Activated T-cell treated with anti-CD3 and anti-CD28 coated beads, Interleukin-2, amount 50 U/mL, for 1 hour (primary cell): ENCODE data around the gene CPTP.

Experiments
- DNase-seq: peaks from one replicate; pipeline ENCODE4 v3.0.0-alpha.2; 2020

CPTP gene

GRCh38 chr1:1292851-1293250 lies 31.8 kb upstream of the CPTP start:
- no peak for DNase-seq

DNA sequence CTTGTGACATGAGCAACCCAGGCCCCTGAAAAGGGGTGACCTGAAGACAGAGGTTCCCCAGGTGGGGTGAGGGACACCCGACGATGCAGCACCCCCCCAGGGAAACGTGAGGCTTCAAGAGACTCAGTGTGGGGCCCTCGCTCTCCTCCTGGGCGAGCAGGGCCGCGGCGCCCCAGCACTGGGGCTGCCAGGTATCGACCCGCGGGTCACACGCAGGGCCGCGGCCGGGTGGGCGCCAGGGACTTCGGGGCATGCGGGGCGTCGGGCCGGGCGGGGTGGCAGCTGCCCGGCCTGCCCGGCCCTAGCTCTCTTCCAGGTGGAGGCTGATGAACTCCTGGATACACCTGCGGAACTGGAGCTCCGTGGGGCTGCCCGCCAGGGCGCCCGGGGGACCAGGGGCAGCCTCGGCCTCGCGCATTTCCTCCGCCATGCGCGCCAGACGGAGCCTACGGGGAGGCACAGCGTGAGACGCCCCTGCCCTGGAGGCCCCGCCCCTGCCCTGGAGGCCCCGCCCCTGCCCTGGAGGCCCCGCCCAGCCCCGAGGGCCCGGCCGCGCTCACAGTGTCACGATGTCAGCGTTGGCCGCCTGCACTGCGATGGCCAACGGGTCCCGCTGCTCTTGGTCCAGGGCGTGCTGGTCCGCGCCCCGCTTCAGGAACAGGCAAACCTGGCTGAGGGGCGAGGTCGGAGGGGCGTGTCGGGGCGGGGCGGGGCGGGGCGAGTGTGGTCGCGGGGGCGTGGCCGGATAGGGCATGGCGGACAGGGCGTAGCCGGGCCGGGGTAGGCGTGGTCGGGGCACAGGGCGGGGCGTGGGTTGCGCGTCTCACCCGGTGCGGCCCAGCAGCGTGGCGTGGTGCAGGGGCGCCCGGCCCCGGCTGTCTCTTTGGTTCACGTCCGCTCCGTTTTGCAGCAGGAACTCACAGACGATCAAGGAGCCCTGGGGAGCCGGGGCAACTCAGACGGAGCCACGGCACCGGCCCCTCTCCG lies 31.0 kb upstream of the CPTP start:
- DNase-seq: no peak

DNA sequence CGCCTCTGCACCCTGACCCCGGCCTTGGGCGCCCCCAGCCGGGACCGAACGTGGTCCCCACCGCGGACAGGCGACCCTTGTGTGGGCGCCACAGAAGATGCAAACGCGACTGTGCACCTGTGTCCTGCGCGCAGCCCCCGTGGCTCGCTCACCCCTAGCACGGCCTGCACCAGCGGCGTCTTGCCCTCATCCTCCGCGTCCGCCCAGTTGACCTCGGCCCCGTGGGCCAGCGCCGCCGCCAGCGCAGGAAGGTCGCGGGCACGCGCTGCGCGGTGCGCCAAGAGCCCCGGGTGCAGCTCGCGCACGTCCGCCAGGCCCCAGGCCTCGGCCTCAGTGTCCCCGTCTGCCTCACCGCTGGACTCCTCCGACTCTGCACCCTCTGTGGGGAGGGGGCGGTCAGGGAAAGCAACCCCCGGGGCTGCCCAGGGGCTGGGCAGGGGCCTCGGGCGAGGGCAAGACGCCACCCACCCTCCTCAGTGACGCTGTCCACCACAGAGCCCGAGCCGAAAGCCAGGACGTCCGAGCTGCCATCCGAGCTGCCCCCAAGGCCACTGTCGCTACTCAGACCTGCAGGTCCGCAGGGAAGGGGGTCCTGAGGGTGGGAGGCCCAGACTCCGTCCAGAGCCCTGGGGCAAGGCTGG lies 30.2 kb upstream of the CPTP start:
- DNase-seq: no peak

GRCh38 chr1:1295154-1295923 lies 29.3 kb upstream of the CPTP start:
- no peak for DNase-seq

DNA sequence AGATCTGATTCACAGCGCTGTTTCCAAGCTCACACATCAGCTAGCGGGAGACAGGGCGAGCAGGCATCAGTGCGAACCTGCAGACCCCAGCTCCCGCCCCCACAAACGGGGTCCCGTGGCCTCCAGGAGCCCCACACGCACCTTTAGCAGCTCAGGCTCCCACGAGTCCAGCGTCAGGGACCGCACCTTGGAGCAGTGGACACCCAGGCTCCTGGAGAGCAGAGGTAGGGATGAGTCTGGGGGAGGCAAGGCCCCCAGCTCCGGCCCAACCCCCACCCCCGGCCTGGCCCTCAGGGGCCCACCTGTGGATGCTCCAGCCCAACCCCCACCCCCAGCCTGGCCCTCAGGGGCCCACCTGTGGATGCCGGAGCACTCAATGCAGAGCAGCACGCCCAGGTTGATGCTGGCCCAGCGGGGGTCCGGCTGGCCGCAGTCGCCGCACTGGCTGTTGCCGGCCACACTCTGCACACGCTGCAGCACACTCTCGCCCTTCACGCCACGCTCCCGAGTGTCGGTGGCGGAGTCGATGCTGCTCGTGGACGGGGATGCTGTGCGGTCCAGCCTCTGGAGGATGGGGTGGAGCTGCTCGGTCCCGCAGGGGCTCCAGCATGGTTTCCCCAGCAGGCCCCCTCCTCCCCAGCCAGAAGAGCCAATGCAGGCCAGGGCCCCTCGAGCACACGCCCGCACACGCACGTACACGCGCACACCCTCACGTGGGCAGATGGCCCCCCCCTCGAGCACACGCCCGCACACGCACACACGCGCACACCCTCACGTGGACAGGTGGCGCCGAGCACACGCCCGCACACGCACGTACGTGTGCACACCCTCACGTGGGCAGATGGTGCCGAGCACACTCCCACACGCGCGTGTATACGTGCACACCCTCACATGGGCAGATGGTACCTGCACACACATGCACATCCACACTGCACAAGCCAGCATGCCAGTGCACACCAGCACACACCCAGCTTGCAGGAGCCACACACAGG lies 28.2 kb upstream of the CPTP start:
- no peak for DNase-seq

- no peak for DNase-seq
Measured at GRCh38 chr1:1297802-1298424, 26.7 kb upstream of the CPTP start.

- DNase-seq: no peak
Measured at GRCh38 chr1:1298861-1299685, 25.5 kb upstream of the CPTP start.

- DNase-seq: no peak
Measured at GRCh38 chr1:1299686-1300351, 24.8 kb upstream of the CPTP start.

GRCh38 chr1:1300352-1300739 lies 24.3 kb upstream of the CPTP start:
- DNase-seq: no peak

DNA sequence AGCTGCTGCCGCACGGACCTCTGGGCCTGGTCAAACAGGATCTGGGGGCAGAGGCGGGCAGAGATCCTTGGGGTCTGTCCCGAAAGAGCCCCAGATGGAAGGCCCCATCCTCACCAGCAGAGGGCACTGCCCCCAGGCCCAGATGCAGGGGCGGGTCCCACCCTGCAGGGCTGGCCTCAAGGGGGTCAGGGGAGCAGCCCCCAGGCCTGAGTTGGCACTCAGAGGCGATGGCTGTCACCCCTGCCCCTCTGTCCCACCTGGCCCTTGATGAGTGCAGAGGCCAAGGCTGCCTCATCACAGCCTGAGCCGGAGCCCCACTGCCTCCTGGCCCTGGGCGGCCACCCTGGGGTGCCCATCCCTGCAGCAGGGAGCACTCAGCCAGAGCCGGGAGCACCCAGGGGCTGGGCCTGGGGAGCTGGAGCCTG lies 22.6 kb upstream of the CPTP start:
- no peak for DNase-seq

DNA sequence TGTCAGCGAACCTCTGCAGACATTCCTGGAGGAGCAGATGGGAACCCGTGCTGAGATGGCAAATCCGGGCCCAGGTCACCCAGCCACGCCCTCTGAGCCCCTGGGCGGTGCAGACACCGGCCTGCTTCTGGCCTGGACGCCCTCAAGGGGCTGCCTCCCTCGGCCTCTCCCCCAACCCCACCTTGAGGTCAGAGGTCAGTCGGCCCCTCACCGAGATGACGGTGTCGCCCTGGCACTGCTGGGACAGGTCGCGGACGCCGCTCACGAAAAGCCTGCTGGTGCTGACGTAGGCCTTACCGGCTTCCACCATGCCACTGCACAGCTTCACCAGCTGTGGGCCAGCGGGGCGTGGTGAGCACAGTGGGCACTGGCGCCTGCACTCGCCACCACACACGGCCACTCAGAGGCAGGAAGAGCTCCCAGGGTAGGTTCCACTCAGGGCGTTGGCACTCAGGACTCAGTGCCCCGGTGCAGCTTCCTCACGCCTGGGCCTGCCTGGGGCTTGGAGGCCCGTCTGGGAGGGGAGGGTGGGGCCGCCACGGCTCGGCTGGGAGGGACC lies 21.6 kb upstream of the CPTP start:
- DNase-seq: no peak

DNA sequence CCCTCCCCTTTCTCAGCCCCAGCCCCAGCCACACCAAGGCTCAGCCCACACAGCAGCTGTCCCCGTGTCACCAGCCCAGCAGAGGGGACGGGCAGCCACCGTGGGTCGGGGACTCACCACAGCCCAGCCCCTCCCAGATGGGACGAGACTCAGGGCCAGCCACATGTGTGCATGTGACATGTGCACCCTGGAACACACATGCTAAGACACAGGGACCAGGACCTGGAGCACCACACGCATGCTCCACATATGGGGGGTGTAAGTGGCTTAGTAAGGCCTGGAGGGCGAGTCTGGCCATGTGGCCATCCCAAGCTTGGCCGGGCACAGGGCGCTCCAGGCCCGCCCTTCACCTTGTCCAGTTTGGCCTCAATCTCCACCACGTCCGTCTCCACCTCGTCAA lies 20.9 kb upstream of the CPTP start:
- no peak for DNase-seq

- DNase-seq: no peak
Measured at GRCh38 chr1:1304331-1305299, 20.0 kb upstream of the CPTP start.

DNA sequence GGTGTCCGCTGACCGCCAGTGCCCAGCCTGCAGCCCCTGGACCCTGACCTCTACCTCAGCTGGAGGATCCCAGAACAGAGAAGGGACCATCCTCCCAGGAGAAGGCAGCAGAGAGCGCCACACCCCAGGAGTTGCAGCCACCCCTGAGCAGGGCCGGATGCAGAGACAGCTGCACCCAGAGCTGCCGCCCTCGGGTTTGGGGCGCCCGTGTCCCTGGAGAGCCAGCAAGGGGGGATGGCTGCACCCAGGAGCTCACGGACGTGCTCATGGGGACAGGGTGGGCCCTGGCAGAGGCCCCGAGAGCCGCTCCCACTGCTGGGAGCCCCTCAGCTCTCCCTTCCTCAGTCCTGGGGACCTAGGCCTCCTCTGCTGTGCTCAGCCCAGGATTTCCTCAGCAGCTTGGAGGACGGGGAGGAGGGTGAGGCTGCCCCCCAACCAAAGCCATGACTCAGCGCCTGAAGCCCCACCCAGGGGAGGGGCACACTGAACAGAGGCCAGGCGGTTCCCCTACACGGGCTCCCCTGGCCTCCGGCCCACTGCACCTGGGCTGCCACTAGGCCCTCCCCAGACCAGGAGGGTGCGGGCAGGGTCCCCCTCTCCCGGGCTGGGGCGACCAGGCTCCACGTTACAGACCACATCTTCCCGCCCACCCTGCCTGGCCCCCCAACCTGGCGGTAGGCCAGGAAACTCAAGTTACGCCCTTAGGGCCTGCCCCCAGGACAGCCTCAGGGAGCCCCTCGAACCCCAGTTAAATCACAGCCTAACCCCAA lies 19.1 kb upstream of the CPTP start:
- DNase-seq: peak; percentile 79

DNA sequence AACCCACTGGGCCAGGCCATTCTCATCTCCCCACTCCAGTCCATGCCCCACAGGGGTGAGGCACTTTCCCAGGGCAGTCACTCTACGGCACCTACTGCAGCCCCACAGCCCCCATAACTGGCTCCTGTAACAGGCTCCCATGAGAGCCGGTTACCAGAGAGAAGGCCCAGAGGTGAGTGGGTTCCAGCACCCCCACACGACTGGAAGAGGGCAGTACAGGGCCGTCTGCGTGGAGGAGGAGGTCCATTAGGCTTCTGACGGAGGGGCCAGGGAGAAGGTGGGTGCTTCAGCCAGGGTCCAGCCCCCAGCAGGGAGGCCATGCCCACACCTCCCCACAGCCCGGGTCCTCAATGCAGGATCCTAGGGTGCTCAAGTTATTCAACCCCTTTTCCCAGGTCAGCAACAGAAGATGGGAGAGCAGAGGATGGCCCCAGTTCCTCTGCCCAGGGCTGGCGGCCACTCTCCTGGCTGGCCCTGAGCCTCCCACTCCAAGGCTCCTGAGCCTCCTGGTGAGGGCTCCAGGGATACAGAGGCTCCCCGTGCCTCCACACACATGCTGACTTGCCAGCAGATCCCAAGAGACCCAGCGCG lies 18.4 kb upstream of the CPTP start:
- no peak for DNase-seq

GRCh38 chr1:1306661-1307260 lies 17.8 kb upstream of the CPTP start:
- no peak for DNase-seq
